GM10248 (cell line): ENCODE results near the gene SMIM14.

ENCODE experiments used
- CTCF ChIA-PET: fragments of 300-600 bp; sonication (Branson Sonifier 250); formaldehyde crosslinking; extraction: SDS; loops from one replicate; lab custom pipeline; 2021; ENCODE audit warnings: antibody characterized with exemption; lab: Yijun Ruan, JAX
- POLR2A ChIA-PET: fragments of 350-650 bp; sonication (Branson Sonifier 250); formaldehyde crosslinking; extraction: SDS; loops from one replicate; lab custom pipeline; 2020; ENCODE audit warnings: antibody characterized with exemption; lab: Yijun Ruan, JAX
- DNase-seq: peaks from one replicate; pipeline ENCODE4 v3.0.0; 2012; ENCODE audit errors: extremely low spot score
- TF ChIP-seq, protein P1 (sequence below): IDR thresholded peaks from 2 replicates; pipeline ENCODE4 v1.5.1; 2012; ENCODE audit warnings: mild to moderate bottlenecking, low read depth; ENCODE audit errors: extremely low read depth, missing control alignments, control extremely low read depth

SMIM14 gene

GRCh38 chr4:39609454-39609931 is 29.2 kb downstream of the SMIM14 start:
- peak; percentile 70 for DNase-seq
- POLR2A ChIA-PET, result no interaction called here
- TF ChIP-seq, protein P1, sequence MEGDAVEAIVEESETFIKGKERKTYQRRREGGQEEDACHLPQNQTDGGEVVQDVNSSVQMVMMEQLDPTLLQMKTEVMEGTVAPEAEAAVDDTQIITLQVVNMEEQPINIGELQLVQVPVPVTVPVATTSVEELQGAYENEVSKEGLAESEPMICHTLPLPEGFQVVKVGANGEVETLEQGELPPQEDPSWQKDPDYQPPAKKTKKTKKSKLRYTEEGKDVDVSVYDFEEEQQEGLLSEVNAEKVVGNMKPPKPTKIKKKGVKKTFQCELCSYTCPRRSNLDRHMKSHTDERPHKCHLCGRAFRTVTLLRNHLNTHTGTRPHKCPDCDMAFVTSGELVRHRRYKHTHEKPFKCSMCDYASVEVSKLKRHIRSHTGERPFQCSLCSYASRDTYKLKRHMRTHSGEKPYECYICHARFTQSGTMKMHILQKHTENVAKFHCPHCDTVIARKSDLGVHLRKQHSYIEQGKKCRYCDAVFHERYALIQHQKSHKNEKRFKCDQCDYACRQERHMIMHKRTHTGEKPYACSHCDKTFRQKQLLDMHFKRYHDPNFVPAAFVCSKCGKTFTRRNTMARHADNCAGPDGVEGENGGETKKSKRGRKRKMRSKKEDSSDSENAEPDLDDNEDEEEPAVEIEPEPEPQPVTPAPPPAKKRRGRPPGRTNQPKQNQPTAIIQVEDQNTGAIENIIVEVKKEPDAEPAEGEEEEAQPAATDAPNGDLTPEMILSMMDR, result no peak
- CTCF ChIA-PET, result interaction anchor here (1.4 kb wide), 1 partner anchor 140 kb away, joined by 4 read pairs; no protein-coding TSS in a partner anchor

GRCh38 chr4:39608451-39608850 is 30.2 kb downstream of the SMIM14 start:
- POLR2A ChIA-PET, result no interaction called here
- DNase-seq, result no peak
- CTCF ChIA-PET, result interaction anchor here (1.1 kb wide), 1 partner anchor 30 kb away, joined by 3 read pairs; no protein-coding TSS in a partner anchor
- TF ChIP-seq, protein P1, result no peak

DNA sequence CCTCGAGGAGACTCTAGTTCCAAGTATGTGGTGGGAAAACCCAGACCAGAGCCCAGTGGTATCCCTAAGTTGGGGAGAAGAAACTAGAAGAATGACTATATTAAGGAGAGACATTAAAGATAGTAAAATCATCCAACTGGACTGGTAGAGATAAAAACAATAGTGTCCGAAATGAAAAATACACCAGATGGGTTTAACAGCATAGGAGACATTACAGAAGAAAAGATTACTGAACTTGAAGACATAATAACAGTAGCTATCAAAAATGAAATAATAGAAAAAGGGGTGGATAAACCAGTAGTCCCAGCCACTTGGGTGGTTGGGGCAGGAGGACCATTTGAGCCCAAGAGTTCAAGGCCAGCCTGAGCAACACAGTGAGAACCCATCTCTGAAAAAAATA is 31.9 kb downstream of the SMIM14 start:
- TF ChIP-seq, protein P1, result no peak
- CTCF ChIA-PET, result interaction anchor here (0.7 kb wide), 1 partner anchor 27 kb away, joined by 3 read pairs; no protein-coding TSS in a partner anchor
- no peak for DNase-seq
- POLR2A ChIA-PET, result no interaction called here

- no peak for DNase-seq
- ChIA-PET CTCF (interaction anchor here (1.3 to 1.6 kb wide), 4 partner anchors 8 to 98 kb away, joined by 3 to 6 read pairs (median 4); no protein-coding TSS in a partner anchor), POLR2A (interaction anchor here (0.6 kb wide), 1 partner anchor 41 kb away, joined by 3 read pairs; the partner anchor contains the start of gene SMIM14)
- TF ChIP-seq, protein P1, result no peak
These were observed 40.8 kb downstream of the SMIM14 start for GRCh38 chr4:39597695-39598381.

GRCh38 chr4:39596971-39597370 is 41.7 kb downstream of the SMIM14 start:
- DNase-seq, result no peak
- POLR2A ChIA-PET, result no interaction called here
- TF ChIP-seq, protein P1, result no peak
- CTCF ChIA-PET, result interaction anchor here (1.6 kb wide), 1 partner anchor 99 kb away, joined by 4 read pairs; no protein-coding TSS in a partner anchor

- DNase-seq, result no peak
- ChIA-PET CTCF (interaction anchor here (0.8 kb wide), 1 partner anchor 17 kb away, joined by 3 read pairs; no protein-coding TSS in a partner anchor), POLR2A (no interaction called here)
- TF ChIP-seq, protein P1, result no peak
These were observed 47.4 kb downstream of the SMIM14 start for GRCh38 chr4:39591290-39591689.
